Activated naive CD8-positive, alpha-beta T cell treated with anti-CD3 and anti-CD28 coated beads, Interleukin-2, amount 50 U/mL, for 24 hours (primary cell): ENCODE results near the gene LRRC53.

Source experiments
- ATAC-seq: fragments of 150-1000 bp; cut with Tn5 transposase; one replicate; pipeline ENCODE4 v1.10.0; 2021
- DNase-seq: peaks from one replicate; pipeline ENCODE4 v3.0.0; 2021
- H3K27ac Mint-ChIP-seq: one replicate; pipeline ENCODE4 v1.8.0; 2021; ENCODE audit warnings: mild to moderate bottlenecking, mixed read lengths
- H3K27me3 Mint-ChIP-seq: one replicate; pipeline ENCODE4 v1.8.0; 2021; ENCODE audit warnings: mixed read lengths
- H3K36me3 Mint-ChIP-seq: one replicate; pipeline ENCODE4 v1.8.0; 2021; ENCODE audit warnings: low read depth, mixed read lengths
- H3K4me1 Mint-ChIP-seq: one replicate; pipeline ENCODE4 v1.8.0; 2021; ENCODE audit warnings: mixed read lengths
- H3K4me3 Mint-ChIP-seq: one replicate; pipeline ENCODE4 v1.8.0; 2021; ENCODE audit warnings: mild to moderate bottlenecking, moderate library complexity, mixed read lengths
- H3K9me3 Mint-ChIP-seq: one replicate; pipeline ENCODE4 v1.8.0; 2021; ENCODE audit warnings: mixed read lengths

The LRRC53 gene

DNA sequence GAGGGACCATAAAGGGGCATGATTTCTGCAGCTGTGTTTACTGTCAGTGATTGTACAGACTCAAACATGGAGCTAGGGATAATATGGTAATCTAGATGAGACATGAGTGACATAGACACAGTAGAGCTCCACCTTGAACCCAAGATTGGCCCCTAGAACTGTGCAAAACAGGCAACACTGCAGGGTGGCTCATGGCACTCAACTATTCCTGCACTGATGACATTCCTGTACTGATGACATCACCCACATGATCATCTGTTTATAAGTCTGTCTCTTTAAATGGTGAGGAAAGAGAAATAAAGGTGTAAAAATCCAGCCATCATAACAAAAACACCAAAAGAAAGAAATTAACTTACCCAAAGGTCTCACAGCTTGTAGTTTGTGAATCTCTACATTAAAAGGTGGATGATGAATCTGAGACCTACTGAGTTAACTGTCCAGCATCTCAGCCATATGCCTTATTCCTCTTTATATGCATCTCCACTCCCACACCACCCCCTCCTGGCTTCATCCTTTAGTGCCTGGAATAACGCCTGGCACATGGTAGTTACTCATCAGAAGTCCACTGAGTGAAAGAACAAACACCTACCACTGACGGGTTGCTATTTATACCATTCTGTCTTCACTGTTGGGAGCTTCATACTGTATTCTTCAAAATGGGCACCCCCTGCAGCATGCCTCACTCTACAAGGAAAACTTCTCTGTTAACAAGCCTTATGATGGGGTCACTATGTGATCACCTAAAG lies at the start of gene LRRC53:
LRRC53 (minus strand) TSS at position 442 of the 746 bp plus-strand sequence. CDS start 29,262 bp downstream, outside the sequence.
- no peak within 1 kb of the TSS for H3K27ac Mint-ChIP-seq
- H3K4me3 Mint-ChIP-seq: no peak within 1 kb of the TSS
- ATAC-seq: no peak
- H3K4me1 Mint-ChIP-seq: no peaks in the 10 kb centered on the region
- no peak for DNase-seq
- peaks cover 3% of the 10 kb centered on the region for H3K27me3 Mint-ChIP-seq
- H3K9me3 Mint-ChIP-seq: no peaks in the 10 kb centered on the region
- H3K36me3 Mint-ChIP-seq: no peaks in the 10 kb centered on the region

DNA sequence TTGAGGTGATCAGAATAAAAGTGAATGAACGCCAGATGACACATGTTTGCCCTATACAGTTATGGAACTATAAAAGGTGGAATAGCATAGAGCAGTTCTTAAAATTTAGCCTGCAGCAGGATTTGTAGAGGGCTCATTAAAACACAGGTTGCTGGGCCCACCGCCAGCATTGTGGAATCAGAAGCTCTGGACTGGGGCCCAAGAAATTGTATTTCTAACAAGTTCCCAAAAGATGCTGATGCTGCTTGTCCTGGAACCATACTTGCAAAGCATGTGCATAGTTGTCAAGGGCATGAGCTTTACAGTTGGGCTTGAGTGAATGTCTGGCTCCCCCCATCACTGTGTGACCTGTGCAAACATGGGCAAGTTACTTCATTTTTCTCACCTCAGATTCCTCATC lies 37.5 kb upstream of the LRRC53 start:
- DNase-seq: no peak
- no peak overlapping the region for H3K4me3 Mint-ChIP-seq
- no peaks in the 10 kb centered on the region for H3K4me1 Mint-ChIP-seq
- H3K27me3 Mint-ChIP-seq: no peaks in the 10 kb centered on the region
- H3K36me3 Mint-ChIP-seq: no peaks in the 10 kb centered on the region
- no peak overlapping the region for H3K27ac Mint-ChIP-seq
- no peaks in the 10 kb centered on the region for H3K9me3 Mint-ChIP-seq
- no peak for ATAC-seq

DNA sequence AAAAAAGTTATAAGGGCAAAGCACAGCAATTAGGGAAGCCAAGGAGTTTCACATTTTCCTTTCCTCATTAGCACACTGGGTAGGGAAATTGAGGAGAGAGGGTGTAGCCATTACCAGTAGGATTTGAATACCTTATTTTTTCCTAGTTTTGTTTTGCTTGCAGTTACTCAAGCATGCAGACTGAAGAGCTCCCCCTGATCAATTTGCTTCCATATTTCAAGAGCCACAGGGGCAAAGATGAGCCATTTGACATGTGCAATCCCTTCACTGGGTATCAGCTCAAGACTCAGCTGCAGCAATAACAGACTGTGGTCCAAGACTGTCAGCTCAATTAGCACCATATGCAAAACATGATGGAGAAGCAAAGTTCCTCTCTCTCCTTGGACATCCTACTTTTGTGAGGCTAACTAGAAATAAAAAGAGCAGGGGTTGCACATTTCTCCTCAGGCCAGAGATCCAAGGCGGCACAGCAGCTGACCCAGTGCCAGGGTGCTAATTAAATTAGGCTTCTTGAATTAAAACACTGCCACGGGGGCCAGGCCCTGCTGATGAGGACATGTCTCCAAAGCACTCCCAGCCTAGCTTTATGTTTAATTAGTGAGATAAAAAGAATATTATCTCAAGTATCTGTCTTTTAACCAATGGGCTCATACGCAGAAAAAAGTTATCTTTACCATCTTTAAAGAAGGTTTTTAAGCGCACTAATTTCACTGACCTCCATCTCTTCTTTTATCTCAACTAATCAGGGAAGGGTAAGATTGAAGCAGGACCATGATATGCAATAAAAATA lies 36.7 kb upstream of the LRRC53 start:
- H3K27me3 Mint-ChIP-seq: no peaks in the 10 kb centered on the region
- H3K36me3 Mint-ChIP-seq: no peaks in the 10 kb centered on the region
- H3K4me3 Mint-ChIP-seq: no peak overlapping the region
- H3K27ac Mint-ChIP-seq: no peak overlapping the region
- DNase-seq (no peak), ATAC-seq (no peak)
- H3K4me1 Mint-ChIP-seq: no peaks in the 10 kb centered on the region
- no peaks in the 10 kb centered on the region for H3K9me3 Mint-ChIP-seq

DNA sequence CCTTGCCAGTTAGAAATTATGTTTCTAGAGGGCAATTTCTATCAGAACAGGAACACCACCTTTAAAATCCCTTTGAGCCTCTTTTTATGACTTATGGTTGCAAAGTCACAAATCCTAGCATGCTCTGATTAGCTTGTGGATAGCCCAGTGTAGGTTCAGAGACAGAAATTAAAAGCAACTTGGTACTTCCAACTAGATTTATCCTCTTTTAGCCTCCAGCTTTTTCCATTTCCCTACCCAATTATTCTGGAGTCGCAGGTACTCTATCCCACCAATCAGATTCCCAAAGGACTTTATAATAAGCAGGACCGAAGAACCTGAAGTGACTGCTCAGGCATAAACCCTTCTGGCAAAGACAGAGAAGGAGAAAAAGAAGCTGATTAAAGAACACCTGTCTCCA lies 33.4 kb upstream of the LRRC53 start:
- Mint-ChIP-seq H3K4me1 (no peaks in the 10 kb centered on the region), H3K27ac (no peak overlapping the region), H3K27me3 (no peaks in the 10 kb centered on the region), H3K36me3 (no peaks in the 10 kb centered on the region), H3K9me3 (no peaks in the 10 kb centered on the region), H3K4me3 (no peak overlapping the region)
- no peak for ATAC-seq
- DNase-seq: no peak

- H3K9me3 Mint-ChIP-seq: no peaks in the 10 kb centered on the region
- no peaks in the 10 kb centered on the region for H3K27me3 Mint-ChIP-seq
- no peak overlapping the region for H3K4me3 Mint-ChIP-seq
- no peaks in the 10 kb centered on the region for H3K36me3 Mint-ChIP-seq
- no peak overlapping the region for H3K27ac Mint-ChIP-seq
- no peak for DNase-seq
- no peaks in the 10 kb centered on the region for H3K4me1 Mint-ChIP-seq
- ATAC-seq: no peak
Observed at GRCh38 chr1:74534241-74534640, 21.8 kb upstream of the LRRC53 start.

GRCh38 chr1:74531796-74532195 lies 19.4 kb upstream of the LRRC53 start:
- Mint-ChIP-seq H3K4me3 (no peak overlapping the region), H3K9me3 (no peaks in the 10 kb centered on the region), H3K27me3 (no peaks in the 10 kb centered on the region), H3K36me3 (no peaks in the 10 kb centered on the region), H3K4me1 (no peaks in the 10 kb centered on the region), H3K27ac (no peak overlapping the region)
- DNase-seq (no peak), ATAC-seq (no peak)

GRCh38 chr1:74530892-74531291 lies 18.5 kb upstream of the LRRC53 start:
- no peaks in the 10 kb centered on the region for H3K36me3 Mint-ChIP-seq
- no peaks in the 10 kb centered on the region for H3K27me3 Mint-ChIP-seq
- no peak for DNase-seq
- no peaks in the 10 kb centered on the region for H3K4me1 Mint-ChIP-seq
- H3K4me3 Mint-ChIP-seq: no peak overlapping the region
- ATAC-seq: no peak
- no peak overlapping the region for H3K27ac Mint-ChIP-seq
- H3K9me3 Mint-ChIP-seq: no peaks in the 10 kb centered on the region

- Mint-ChIP-seq H3K27me3 (no peaks in the 10 kb centered on the region), H3K36me3 (no peaks in the 10 kb centered on the region), H3K9me3 (no peaks in the 10 kb centered on the region), H3K4me3 (no peak overlapping the region), H3K4me1 (no peaks in the 10 kb centered on the region), H3K27ac (no peak overlapping the region)
- no peak for DNase-seq
- ATAC-seq: peak; percentile 33
Observed at GRCh38 chr1:74528123-74528522, 15.7 kb upstream of the LRRC53 start.

GRCh38 chr1:74526708-74527107 lies 14.3 kb upstream of the LRRC53 start:
- DNase-seq (no peak), ATAC-seq (no peak)
- Mint-ChIP-seq H3K27me3 (peaks cover 4% of the 10 kb centered on the region), H3K36me3 (no peaks in the 10 kb centered on the region), H3K27ac (no peak overlapping the region), H3K4me1 (no peaks in the 10 kb centered on the region), H3K9me3 (no peaks in the 10 kb centered on the region), H3K4me3 (no peak overlapping the region)

GRCh38 chr1:74523873-74524480 lies 11.6 kb upstream of the LRRC53 start:
- Mint-ChIP-seq H3K27me3 (peaks cover 6% of the 10 kb centered on the region), H3K4me3 (no peak overlapping the region), H3K4me1 (no peaks in the 10 kb centered on the region), H3K9me3 (no peaks in the 10 kb centered on the region), H3K36me3 (no peaks in the 10 kb centered on the region), H3K27ac (no peak overlapping the region)
- DNase-seq: no peak
- no peak for ATAC-seq

- H3K27ac Mint-ChIP-seq: no peak overlapping the region
- no peak overlapping the region for H3K4me3 Mint-ChIP-seq
- ATAC-seq: no peak
- no peaks in the 10 kb centered on the region for H3K9me3 Mint-ChIP-seq
- DNase-seq: no peak
- peaks cover 6% of the 10 kb centered on the region for H3K27me3 Mint-ChIP-seq
- H3K4me1 Mint-ChIP-seq: no peaks in the 10 kb centered on the region
- H3K36me3 Mint-ChIP-seq: no peaks in the 10 kb centered on the region
Observed at GRCh38 chr1:74522148-74522547, 9.7 kb upstream of the LRRC53 start.

DNA sequence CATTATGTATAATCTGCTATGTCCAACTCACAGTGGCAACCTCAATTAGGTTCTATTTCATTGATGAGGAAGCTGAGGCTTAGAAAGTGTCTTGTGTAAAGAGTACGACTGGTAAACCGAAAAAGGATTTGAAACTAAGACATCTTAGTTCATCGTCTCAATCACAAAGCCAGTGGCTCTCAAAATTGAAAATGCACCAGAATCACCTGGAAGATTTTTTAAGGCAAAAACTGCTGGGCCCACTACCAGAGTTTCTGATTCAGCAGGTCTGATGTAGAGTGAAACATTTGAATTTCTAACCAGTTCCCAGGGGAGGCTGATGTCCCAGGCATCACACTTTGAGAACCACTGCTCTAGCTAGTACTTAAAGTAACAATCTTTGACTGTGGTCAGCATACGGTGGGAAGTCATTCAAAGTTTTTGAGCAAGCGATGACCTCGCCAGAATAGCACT lies 5.2 kb upstream of the LRRC53 start:
- Mint-ChIP-seq H3K4me3 (no peak overlapping the region), H3K27me3 (peaks cover 4% of the 10 kb centered on the region), H3K36me3 (no peaks in the 10 kb centered on the region), H3K9me3 (no peaks in the 10 kb centered on the region), H3K4me1 (no peaks in the 10 kb centered on the region), H3K27ac (no peak overlapping the region)
- DNase-seq: no peak
- no peak for ATAC-seq

- no peak for ATAC-seq
- no peak overlapping the region for H3K4me3 Mint-ChIP-seq
Observed at GRCh38 chr1:74513411-74514300, 1.2 kb upstream of the LRRC53 start.

DNA sequence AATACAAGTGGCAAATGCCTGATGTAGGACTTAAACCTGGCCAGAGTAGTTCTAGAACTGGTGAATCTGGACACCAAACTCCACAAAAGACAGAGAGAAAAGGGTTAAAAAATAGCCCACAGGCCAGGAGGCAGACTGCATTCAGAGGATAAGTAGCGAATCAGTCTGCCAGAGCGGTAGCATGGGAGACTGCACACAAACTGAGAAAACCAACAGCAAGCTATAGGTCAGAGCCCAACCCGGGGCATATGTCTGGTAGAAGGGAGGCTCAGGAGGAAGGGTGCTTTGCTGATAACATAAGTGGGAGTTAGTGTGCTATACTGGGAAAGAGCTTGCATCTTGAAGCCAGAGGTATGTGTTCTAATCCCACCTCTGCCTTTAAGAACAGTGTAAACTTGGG lies 4.0 kb downstream of the LRRC53 start:
- H3K36me3 Mint-ChIP-seq: no peaks in the 10 kb centered on the region
- DNase-seq: no peak

More at GRCh38 chr1:74513411-74514300, 1.2 kb upstream of the LRRC53 start:
- H3K27ac Mint-ChIP-seq: no peak overlapping the region
- H3K36me3 Mint-ChIP-seq: no peaks in the 10 kb centered on the region
- H3K9me3 Mint-ChIP-seq: no peaks in the 10 kb centered on the region
- H3K27me3 Mint-ChIP-seq: peaks cover 3% of the 10 kb centered on the region
- H3K4me1 Mint-ChIP-seq: no peaks in the 10 kb centered on the region
- no peak for DNase-seq

More for the DNA sequence above, 4.0 kb downstream of the LRRC53 start:
- no peaks in the 10 kb centered on the region for H3K4me1 Mint-ChIP-seq
- H3K4me3 Mint-ChIP-seq: no peak overlapping the region
- H3K9me3 Mint-ChIP-seq: no peaks in the 10 kb centered on the region
- peaks cover 5% of the 10 kb centered on the region for H3K27me3 Mint-ChIP-seq
- no peak for ATAC-seq
- no peak overlapping the region for H3K27ac Mint-ChIP-seq
